HG02588 (cell line): Measurements from ENCODE around the gene MEF2D.
A peak's percentile ranks its signal among the peaks of the same experiment; 100 is the strongest.

Experiments used
- ATAC-seq: cut with Tn5 transposase; IDR thresholded peaks from one replicate; pipeline ENCODE4 v1.9.1; 2021; ENCODE audit warnings: mild to moderate bottlenecking, moderate library complexity; ENCODE audit not compliant: unreplicated experiment

MEF2D gene

GRCh38 chr1:156502391-156502893, 1.9 kb upstream of the MEF2D start:
- no peak for ATAC-seq

GRCh38 chr1:156500793-156501506, 375 bp upstream of the MEF2D start:
- peak; percentile 44 for ATAC-seq

GRCh38 chr1:156499842-156500542, 583 bp downstream of the MEF2D start:
- ATAC-seq, result peak; percentile 7

GRCh38 chr1:156499194-156499841, 1.3 kb downstream of the MEF2D start:
- no peak for ATAC-seq

GRCh38 chr1:156498432-156499193, 2.0 kb downstream of the MEF2D start:
- no peak for ATAC-seq

- ATAC-seq, result no peak
Observed at GRCh38 chr1:156497743-156498431, 2.7 kb downstream of the MEF2D start.

GRCh38 chr1:156497078-156497742, 3.4 kb downstream of the MEF2D start:
- ATAC-seq, result no peak

GRCh38 chr1:156496211-156496761, 4.3 kb downstream of the MEF2D start:
- ATAC-seq, result no peak

GRCh38 chr1:156495401-156496140, 5.0 kb downstream of the MEF2D start:
- no peak for ATAC-seq

- no peak for ATAC-seq
Observed at GRCh38 chr1:156494309-156494895, 6.2 kb downstream of the MEF2D start.

- ATAC-seq, result no peak
Observed at GRCh38 chr1:156493742-156494141, 6.8 kb downstream of the MEF2D start.

- no peak for ATAC-seq
Observed at GRCh38 chr1:156493154-156493631, 7.4 kb downstream of the MEF2D start.

- ATAC-seq, result no peak
Observed at GRCh38 chr1:156492591-156493080, 7.9 kb downstream of the MEF2D start.

- no peak for ATAC-seq
Observed at GRCh38 chr1:156492013-156492590, 8.5 kb downstream of the MEF2D start.

GRCh38 chr1:156491151-156491949, 9.2 kb downstream of the MEF2D start:
- ATAC-seq, result no peak

- ATAC-seq, result no peak
Observed at GRCh38 chr1:156490401-156491032, 10.1 kb downstream of the MEF2D start.

GRCh38 chr1:156489935-156490293, 10.7 kb downstream of the MEF2D start:
- no peak for ATAC-seq
